ENCODE measurements around the gene TOM1. TPM values are rescaled to one million over a fixed set of nuclear protein-coding genes. Genes with fewer than 3 reads are reported as not detected.

Gene TOM1
- total RNA-seq, 1 experiment from 2014 or later, result 22.3 TPM

- Histone ChIP-seq H2BK12ac (ENCODE audit: insufficient read length, low read depth, low read length) (no peak overlapping the region), H3T11ph (ENCODE audit: low read length) (no peak overlapping the region), H3K79me1 (ENCODE audit: insufficient read depth, low read depth, low read length, poor library complexity, severe bottlenecking) (no peaks in the 10 kb centered on the region), H3K79me2 (ENCODE audit: insufficient read depth, low read length) (no peaks in the 10 kb centered on the region; the same call in 1 of the 2 replicates), H2AFZ (ENCODE audit: low read length) (no peak overlapping the region), H2BK5ac (ENCODE audit: insufficient read length, low read length) (no peak overlapping the region), H2BK15ac (ENCODE audit: low read depth, low read length) (no peak overlapping the region), H2BK120ac (ENCODE audit: low read depth, low read length, poor library complexity, severe bottlenecking) (no peak overlapping the region), H3K18ac (ENCODE audit: insufficient read length, low read depth, low read length) (no peak overlapping the region), H3K14ac (ENCODE audit: insufficient read depth, low read length) (no peak overlapping the region), H3K23ac (ENCODE audit: insufficient read length, low read depth, low read length) (no peak overlapping the region), H4K5ac (ENCODE audit: insufficient read length, low read depth, low read length) (no peak overlapping the region), H3K4ac (ENCODE audit: low read depth, low read length) (no peak overlapping the region), H3K4me2 (ENCODE audit: insufficient read depth, insufficient read length, low read length) (no peak overlapping the region), H3K4me1 (ENCODE audit: insufficient read depth, low read length) (no peaks in the 10 kb centered on the region), H3K56ac (ENCODE audit: insufficient read length, low read depth, low read length) (no peak overlapping the region), H2BK20ac (ENCODE audit: low read depth, low read length, poor library complexity, severe bottlenecking) (no peak overlapping the region), H3K23me2 (ENCODE audit: insufficient read length, low read depth, low read length, poor library complexity, severe bottlenecking) (peaks cover 7% of the 10 kb centered on the region), H4K20me1 (ENCODE audit: control insufficient read depth, insufficient read depth, insufficient read length) (no peaks in the 10 kb centered on the region), H2AK5ac (ENCODE audit: insufficient read length, low read length) (no peak overlapping the region), H3K27me3 (ENCODE audit: insufficient read depth, low read length) (no peaks in the 10 kb centered on the region), H4K91ac (ENCODE audit: insufficient read length, low read depth, low read length) (no peak overlapping the region), H3K9me3 (ENCODE audit: control insufficient read depth, low read depth, low read length) (no peaks in the 10 kb centered on the region), H3K9ac (ENCODE audit: extremely low read depth, insufficient read length, low read length) (no peak overlapping the region), H4K8ac (replicated peaks; ENCODE audit: insufficient read length, low read depth, low read length) (no peak overlapping the region), H3K27ac (ENCODE audit: insufficient read length, low read depth, low read length) (no peak overlapping the region)
- WGBS (ENCODE audit: extremely low coverage, insufficient read length, low lambda C conversion rate), result no CpG with 5 or more reads among the region's 10 CpGs
- no peak for DNase-seq
- H3K27me3 Mint-ChIP-seq (ENCODE audit: low read depth), result peaks cover 12% of the 10 kb centered on the region
- H3K27ac Mint-ChIP-seq, result no peak overlapping the region; a peak in 1 of 7 replicates
- no peak overlapping the region for H3K4me3 Mint-ChIP-seq
- TF ChIP-seq, protein P1, sequence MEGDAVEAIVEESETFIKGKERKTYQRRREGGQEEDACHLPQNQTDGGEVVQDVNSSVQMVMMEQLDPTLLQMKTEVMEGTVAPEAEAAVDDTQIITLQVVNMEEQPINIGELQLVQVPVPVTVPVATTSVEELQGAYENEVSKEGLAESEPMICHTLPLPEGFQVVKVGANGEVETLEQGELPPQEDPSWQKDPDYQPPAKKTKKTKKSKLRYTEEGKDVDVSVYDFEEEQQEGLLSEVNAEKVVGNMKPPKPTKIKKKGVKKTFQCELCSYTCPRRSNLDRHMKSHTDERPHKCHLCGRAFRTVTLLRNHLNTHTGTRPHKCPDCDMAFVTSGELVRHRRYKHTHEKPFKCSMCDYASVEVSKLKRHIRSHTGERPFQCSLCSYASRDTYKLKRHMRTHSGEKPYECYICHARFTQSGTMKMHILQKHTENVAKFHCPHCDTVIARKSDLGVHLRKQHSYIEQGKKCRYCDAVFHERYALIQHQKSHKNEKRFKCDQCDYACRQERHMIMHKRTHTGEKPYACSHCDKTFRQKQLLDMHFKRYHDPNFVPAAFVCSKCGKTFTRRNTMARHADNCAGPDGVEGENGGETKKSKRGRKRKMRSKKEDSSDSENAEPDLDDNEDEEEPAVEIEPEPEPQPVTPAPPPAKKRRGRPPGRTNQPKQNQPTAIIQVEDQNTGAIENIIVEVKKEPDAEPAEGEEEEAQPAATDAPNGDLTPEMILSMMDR (conservative IDR thresholded peaks at IDR 0.05), result no peak
- no peaks in the 10 kb centered on the region; a peak in 3 of 7 replicates for H3K36me3 Mint-ChIP-seq (ENCODE audit: insufficient read depth in 1 of 3, low read depth in 3 of 3)
- H3K9me3 Mint-ChIP-seq, result no peaks in the 10 kb centered on the region
- H3K4me1 Mint-ChIP-seq, result peaks cover 15 to 25% of the 10 kb centered on the region in 2 experiments
Measured at GRCh38 chr22:35347462-35347861, 47.8 kb downstream of the TOM1 start.
